EH (cell line): ENCODE results near the gene LRRIQ4.

Source experiments
- DNase-seq: peaks from one replicate; pipeline ENCODE4 v3.0.0-alpha.2; 2015; ENCODE audit warnings: low read depth

LRRIQ4 gene

DNA sequence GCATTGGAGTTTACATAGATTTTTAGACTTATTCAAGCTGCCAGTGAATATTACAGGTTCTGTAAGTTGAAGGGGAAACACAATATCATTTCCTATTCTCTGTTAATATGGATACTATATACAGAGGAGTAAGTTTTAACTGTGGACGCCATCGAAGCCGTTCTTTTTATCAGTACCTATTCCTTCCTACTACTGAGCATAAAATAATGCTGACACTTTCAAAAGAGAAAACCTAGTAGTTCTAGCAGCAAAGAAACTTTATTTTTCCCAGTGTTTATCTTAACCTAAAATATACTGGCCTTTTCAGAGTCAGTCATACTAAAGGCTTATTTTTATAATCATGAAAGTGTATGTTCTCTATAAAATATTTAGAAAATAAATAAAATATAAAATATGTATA lies 42.8 kb downstream of the LRRIQ4 start:
- no peak for DNase-seq

DNA sequence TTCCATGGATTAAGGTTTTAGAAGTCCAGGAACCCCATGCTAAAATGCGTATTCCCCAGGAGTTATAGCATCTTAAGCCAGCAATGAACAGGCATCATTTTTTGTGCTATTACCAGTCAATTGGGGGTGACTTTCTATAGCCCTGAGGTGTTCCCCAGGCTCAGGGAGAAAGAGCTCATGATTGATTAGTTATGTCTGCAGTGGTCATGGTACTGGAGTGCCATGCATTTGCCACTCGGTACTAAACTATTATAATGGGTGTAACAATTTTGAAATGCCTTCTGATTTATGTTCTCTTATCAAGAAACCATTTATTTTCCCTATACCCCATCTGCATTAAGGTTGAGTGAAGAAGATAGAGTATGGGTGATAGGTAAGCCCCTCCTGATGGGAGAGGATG lies 45.1 kb downstream of the LRRIQ4 start:
- DNase-seq, result no peak

DNA sequence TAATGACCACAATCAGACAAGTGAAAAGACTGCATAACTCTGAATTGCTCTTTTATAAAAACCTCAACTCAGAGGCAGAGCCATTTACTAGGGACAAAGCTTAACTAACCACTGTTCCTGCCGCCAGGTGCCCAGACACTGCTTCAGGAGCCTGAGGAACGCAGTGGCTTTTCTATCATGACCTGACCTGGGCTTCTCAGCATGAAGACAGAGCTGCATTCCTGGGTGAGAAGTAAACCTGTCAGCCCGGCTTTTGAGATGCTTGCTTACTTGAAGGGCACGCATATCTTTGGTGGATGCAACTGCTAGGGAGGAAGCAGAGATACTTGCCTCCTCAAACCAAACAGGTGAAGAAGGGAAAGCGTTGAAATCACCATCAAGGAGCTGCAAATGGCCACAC lies 49.2 kb downstream of the LRRIQ4 start:
- no peak for DNase-seq

DNA sequence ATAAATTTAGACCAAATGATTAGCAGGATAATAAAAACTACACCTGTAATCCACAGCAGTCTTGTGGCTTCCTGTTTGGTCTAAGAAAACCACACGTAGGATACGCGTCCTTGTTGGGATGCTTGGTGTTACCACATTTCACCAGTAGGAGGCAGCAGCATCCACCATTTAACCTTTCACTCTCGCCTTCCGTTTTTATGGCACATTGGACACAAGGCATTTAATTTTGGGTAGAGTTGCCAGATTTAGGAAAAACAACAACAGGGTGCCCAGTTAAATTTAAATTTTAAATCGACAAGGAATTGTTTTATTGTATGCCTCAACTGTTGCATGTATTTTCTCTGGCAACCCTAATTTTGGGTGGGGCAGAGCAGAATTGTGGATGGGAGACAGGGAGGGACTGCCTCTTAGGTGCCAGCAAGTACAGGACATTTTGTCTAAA lies 50.8 kb downstream of the LRRIQ4 start:
- peak; percentile 65 for DNase-seq

DNA sequence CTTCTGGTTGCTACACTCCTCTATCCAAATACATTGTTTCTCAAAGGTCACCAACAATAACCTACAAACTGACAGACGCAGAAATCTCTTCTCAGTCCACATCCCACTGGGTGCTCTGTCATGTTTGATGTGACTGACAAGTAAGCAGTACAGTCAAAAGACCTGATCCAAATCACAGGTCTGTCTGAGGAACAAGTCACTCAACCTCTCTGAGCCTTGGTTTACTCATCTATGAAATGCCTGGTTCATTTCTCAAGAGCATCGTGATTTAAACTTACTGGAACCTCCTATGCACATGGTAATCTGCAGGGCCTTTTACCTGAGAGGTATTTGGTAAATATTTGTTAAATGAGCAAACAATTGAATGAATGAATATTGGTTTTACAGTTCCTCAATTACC lies 51.6 kb downstream of the LRRIQ4 start:
- no peak for DNase-seq

DNA sequence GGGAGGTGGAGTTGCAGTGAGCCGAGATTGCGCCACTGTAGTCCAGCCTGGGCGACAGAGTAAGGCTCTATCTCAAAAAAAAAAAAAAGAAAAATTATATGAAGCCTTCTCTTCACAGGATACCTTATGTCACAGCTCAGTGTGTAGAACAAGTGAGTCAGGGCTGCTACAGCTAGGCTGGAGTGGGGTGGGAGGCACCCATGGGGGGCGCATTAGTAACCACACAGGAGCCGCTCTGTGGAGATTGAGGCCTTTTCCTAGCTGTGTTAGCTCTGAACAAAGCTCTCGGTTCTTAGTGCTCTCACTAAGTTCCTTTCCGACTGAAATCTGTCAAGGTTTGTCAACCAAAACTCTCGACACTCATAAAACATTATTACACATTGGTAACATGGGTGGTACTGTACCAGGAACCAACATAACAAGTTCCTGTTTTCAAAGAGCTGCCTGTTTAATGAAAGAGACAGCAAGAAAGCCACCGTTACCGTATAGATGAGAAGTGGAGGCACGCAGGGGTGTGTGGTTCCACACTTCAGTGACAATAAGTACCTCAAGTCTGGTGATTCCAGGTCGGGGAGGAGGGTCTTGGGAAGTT lies 52.6 kb downstream of the LRRIQ4 start:
- DNase-seq, result no peak

DNA sequence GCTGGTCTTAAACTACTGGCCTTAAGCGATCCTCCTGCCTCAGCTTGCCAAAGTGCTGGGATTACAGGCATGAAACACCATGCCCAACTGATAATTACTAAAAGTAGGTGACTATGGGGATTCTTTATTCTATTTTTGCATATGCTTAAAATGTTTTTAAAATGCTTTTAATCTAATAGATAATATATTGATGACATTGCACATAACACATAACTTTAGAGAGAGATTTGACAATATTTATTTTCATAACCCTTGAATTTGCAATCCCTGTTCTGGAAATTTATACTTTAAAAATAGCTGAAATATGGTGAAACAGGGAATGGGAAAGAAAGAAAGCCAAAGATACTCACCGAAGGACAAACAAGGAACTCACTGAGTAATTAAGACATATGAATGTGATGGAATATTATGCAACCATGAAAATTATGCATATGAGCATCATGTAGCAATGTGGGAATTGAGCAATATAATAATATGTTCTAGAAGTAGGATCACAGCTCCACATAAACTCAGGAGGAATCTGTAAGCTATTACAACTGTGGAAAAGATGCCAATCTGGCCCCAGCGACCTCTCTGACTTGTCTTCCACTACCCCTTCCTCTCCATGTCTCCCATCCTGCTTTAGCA lies 55.0 kb downstream of the LRRIQ4 start:
- no peak for DNase-seq

DNA sequence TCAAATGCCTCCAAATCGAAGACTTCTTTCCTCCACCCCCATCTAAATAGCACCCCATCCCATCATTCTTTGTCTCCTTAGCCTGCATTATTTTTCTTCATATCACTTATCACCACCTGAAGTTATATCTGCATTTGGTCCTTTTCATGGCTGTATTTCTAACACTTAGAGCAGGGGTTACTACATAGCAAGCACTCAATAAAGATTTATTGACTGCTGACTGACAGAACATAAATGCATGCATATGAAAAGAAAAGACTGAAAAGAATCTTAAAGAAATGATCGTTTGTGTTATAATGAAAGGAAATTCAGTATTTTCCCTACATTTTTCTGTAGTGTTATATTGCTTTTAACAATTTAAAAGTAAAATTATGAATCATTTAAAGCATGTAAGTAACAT lies 55.7 kb downstream of the LRRIQ4 start:
- no peak for DNase-seq

DNA sequence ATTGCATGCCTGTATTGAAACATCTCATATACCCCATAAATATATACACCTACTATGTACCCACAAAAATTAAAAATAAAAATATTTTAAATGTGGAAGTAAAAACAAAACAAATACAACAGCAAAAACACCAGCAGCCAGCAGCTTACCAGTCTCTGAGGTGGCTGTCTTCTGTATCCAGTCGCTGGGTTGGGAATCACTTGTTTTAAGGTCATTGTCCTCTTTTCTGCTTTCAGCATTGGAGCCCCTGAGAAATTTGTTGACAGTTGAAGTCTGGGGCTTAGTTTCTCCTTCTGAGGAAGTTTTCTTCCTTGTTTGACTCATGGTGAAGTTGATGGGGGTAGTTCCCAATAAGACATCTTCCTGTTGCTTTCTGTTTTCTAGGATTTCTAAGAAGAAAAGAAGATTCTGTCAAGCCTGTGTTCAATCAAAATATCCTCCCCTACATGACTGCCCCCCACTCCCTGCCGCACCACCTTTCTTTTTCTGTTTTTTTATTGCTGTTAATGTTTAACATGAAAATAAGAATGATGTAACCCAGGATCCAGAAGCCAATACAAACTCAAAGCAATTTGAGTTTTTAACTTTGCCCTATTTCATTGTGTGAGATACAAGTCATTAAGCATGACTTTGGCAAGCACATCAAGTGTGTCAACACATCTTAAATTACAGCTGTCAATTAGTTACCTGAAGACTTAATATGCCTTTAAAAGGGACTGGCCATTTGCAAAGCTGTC lies 57.0 kb downstream of the LRRIQ4 start, which contains the start of gene LRRC31:
LRRC31 (minus strand) TSS at position 452 of the 737 bp plus-strand sequence; CDS start at position 324, 128 bp downstream.
- no peak for DNase-seq

DNA sequence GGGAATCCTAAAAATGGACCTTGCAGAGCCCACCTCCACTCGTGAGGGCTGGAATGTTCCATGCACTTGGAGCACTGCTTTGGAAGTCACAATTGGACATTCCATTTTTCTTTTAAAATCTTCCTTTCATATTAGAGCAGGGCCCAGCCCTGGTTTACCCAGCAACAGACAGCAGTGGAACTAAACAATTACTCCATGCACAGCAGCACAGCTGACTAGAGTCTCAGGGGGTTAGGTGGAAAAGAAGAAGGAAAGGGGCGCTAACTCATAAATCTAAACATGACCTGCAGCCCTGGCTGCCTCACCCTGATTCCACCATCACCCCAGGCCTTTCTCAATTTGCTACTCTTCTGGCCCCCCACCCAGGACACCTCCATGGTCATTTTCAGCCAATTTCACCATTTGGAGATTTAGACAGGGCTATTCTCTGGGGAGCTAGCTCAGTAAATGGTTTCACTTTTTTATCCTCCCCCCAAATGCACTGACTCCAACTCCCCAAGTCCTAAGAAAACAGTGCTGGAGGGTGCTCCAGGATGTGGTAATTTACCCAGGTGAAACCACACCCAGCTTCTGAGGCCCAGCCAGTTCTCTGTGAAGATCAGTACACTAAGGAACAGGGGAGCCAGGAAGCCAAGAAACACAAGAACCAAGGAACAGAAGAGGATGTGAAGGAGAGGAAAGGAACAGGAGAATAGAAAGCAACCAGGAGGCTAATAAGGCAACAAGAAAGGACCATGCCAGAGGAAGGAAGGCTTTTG lies 58.6 kb downstream of the LRRIQ4 start:
- DNase-seq, result no peak

DNA sequence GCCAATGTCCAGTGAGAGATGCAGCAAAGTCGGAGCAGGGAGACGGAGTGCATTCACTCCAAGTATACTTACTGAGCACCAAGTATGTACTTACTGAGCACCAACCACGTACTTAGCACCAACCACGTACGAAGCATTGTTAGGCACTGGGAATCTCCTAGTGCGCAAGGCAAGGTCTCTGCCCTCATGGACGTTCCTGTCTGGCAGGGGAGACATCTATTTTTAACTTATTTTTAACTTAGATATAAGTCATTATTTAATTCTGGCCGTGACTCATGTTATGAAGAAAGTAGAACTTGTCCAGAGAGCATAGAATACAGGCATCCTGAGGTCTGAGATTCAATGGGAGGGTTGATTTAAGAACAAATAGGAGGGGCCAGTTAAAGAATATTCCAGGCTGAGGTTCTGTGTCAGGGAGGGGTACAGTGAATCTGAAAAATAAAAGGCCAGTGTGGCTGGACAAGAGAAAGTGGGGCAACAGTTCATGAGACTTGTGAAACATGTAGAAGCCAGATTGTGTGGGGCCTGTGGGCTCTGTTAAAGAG lies 66.4 kb downstream of the LRRIQ4 start:
- no peak for DNase-seq

DNA sequence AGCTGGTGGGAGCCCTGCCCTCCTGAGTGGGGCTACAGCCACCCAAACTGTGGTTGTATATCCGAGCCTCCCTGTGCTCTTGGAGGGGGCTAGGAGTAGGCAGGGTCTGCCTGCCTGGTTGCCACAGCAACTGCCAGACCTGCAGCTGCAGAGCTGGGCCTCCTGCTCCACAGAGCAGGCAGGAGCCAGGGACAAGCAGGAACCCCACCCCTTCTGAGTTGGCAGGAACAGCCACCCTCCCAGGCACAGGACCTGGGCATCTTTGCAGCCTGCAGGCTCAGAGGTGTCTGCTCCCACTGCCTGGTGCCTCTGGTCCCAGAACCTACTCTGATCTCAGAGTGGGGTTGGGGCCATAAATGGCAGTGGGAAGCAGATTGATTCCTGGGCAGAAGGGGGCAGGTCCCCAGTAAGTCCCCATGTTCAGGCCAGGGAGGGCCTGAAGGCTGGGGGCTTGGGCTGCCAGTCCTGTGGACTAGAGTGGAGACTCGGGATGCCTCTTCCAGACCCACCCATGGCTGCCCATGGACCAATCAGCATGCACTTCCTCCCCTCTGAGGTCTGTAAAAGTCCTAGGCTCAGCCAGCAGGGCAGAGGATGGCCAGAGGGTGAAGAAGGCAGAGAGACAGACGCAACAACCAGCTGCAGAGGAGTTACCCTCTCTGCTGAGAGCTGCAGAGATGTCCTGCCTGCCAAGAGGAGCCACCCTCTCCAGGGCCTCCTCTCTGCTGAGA lies 67.3 kb downstream of the LRRIQ4 start:
- no peak for DNase-seq

DNA sequence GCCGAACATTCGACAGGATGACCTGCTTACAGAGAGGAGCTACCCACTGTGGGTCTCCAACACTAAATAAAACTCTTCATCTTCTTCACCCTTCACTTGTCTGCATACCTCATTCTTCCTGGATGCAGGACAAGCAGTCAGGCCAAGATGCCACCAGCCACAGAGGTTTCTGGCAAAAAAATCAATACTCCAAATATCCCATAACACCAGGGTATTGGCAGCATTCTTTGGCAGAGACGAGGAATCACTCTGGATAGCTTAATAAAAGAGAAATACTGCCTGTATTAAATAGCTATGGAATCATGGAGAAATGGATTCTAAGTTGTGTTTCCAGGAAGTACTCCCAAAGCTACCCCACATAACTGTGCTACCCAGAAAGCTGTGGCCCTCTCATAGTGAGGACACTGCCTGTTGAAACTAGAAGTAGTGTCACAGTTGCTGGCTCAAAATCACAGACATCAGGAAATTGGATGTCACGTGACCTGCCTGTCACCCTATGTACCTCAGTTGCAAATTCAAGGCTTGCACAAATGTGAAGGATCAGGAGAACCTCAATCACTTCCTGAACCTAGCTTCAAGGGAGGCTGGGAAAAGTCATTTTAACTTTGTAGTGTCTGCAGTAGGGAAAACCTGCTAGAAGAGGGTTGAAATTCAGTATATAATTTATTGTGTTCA lies 68.0 kb downstream of the LRRIQ4 start:
- no peak for DNase-seq

DNA sequence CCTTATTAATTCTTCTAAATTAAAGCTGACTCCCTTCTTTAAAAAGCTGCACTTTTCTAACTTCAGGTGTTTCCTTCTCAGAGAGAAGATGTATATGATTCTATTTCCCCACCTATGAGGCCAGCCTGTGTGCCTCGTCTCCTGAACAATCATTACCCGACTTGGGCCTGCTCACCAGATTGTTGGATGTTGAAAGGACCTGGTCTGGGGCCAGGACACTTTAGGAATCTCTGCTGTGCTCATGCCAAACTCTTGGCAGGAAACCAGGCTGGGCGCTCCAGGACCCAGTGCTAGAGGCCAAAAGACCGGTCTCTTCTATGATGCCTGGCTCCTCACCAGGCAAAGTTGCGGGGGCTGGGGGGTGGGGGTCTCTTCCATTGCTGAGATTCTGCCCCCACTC lies 74.0 kb downstream of the LRRIQ4 start:
- DNase-seq, result peak; percentile 47
